GM19372 (cell line): ENCODE measurements around the gene UPK2.
"Not testable (repeated sequence)": the region's sequence is repeated elsewhere in the genome, so short reads cannot be mapped to it uniquely, and the experiment has no call there.

Experiments
- ATAC-seq: cut with Tn5 transposase; IDR thresholded peaks from one replicate; pipeline ENCODE4 v1.9.1; 2021; ENCODE audit warnings: mild to moderate bottlenecking, low read depth, moderate library complexity; ENCODE audit not compliant: unreplicated experiment

UPK2 gene

GRCh38 chr11:118935376-118935775, 20.7 kb upstream of the UPK2 start:
- no peak for ATAC-seq

GRCh38 chr11:118938491-118939403, 17.4 kb upstream of the UPK2 start:
- ATAC-seq: no peak

- no peak for ATAC-seq
These were observed 16.6 kb upstream of the UPK2 start for GRCh38 chr11:118939404-118939915.

- ATAC-seq: no peak
These were observed 16.0 kb upstream of the UPK2 start for GRCh38 chr11:118939953-118940598.

GRCh38 chr11:118947091-118947490, 9.0 kb upstream of the UPK2 start:
- no peak for ATAC-seq

GRCh38 chr11:118948000-118948399, 8.1 kb upstream of the UPK2 start:
- no peak for ATAC-seq

GRCh38 chr11:118953265-118953664, 2.8 kb upstream of the UPK2 start:
- no peak for ATAC-seq

- ATAC-seq: not testable (repeated sequence)
These were observed 2.1 kb upstream of the UPK2 start for GRCh38 chr11:118953976-118954375.

- ATAC-seq: no peak
These were observed 860 bp downstream of the UPK2 start for GRCh38 chr11:118956847-118957469.

GRCh38 chr11:118957549-118957948, 1.5 kb downstream of the UPK2 start:
- no peak for ATAC-seq

- no peak for ATAC-seq
These were observed 1.9 kb downstream of the UPK2 start for GRCh38 chr11:118957968-118958367.

- no peak for ATAC-seq
These were observed 2.5 kb downstream of the UPK2 start for GRCh38 chr11:118958577-118958976.

- no peak for ATAC-seq
These were observed 5.1 kb downstream of the UPK2 start for GRCh38 chr11:118961189-118961588.

GRCh38 chr11:118961591-118961990, 5.5 kb downstream of the UPK2 start:
- ATAC-seq: no peak

- ATAC-seq: not testable (repeated sequence)
These were observed 13.4 kb downstream of the UPK2 start for GRCh38 chr11:118969508-118969907.

GRCh38 chr11:118971646-118972045, 15.5 kb downstream of the UPK2 start, which contains the start of gene FOXR1:
TSS of gene FOXR1 (plus strand) at chr11:118971761. CDS start at chr11:118971932, 171 bp downstream.
- ATAC-seq: no peak

- ATAC-seq: no peak
These were observed 17.9 kb downstream of the UPK2 start for GRCh38 chr11:118973985-118974384.

- no peak for ATAC-seq
These were observed 19.9 kb downstream of the UPK2 start for GRCh38 chr11:118975771-118976709.

GRCh38 chr11:118979434-118979833, 23.3 kb downstream of the UPK2 start:
- no peak for ATAC-seq
